H9 (cell line): ENCODE results near the gene PDE4C. TPM values are rescaled to one million over a fixed set of nuclear protein-coding genes. Genes with fewer than 3 reads are reported as not detected.

ENCODE experiments used
- DNase-seq: peaks from one replicate; pipeline ENCODE4 v3.0.0-alpha.2; 2017
- H2AFZ ChIP-seq: one replicate; pipeline ENCODE4 v1.6.1; 2013; ENCODE audit warnings: mild to moderate bottlenecking, low read length, control low read depth, moderate library complexity
- H2AK5ac ChIP-seq: 2 replicates; pipeline ENCODE4 v1.6.1; 2013; ENCODE audit warnings: low read length, control low read depth, mixed read lengths; ENCODE audit not compliant: insufficient read length
- H2BK120ac ChIP-seq: one replicate; pipeline ENCODE4 v1.6.1; 2013; ENCODE audit warnings: low read depth, mild to moderate bottlenecking, low read length, control low read depth, inconsistent platforms; ENCODE audit not compliant: poor library complexity, severe bottlenecking
- H2BK12ac ChIP-seq: 2 replicates; pipeline ENCODE4 v1.6.1; 2013; ENCODE audit warnings: low read length, control low read depth, mixed read lengths, low read depth; ENCODE audit not compliant: insufficient read length
- H2BK15ac ChIP-seq: 2 replicates; pipeline ENCODE4 v1.6.1; 2013; ENCODE audit warnings: low read depth, low read length, control low read depth
- H2BK20ac ChIP-seq: one replicate; pipeline ENCODE4 v1.6.1; 2013; ENCODE audit warnings: low read depth, mild to moderate bottlenecking, low read length, control low read depth, inconsistent platforms; ENCODE audit not compliant: poor library complexity, severe bottlenecking
- H2BK5ac ChIP-seq: 2 replicates; pipeline ENCODE4 v1.6.1; 2013; ENCODE audit warnings: low read length, control low read depth, mixed read lengths; ENCODE audit not compliant: insufficient read length
- H3K14ac ChIP-seq: 2 replicates; pipeline ENCODE4 v1.6.1; 2013; ENCODE audit warnings: low read length, control low read depth; ENCODE audit not compliant: insufficient read depth
- H3K18ac ChIP-seq: 2 replicates; pipeline ENCODE4 v1.6.1; 2013; ENCODE audit warnings: low read depth, mild to moderate bottlenecking, mixed read lengths, low read length, control low read depth; ENCODE audit not compliant: insufficient read length
- H3K23ac ChIP-seq: 2 replicates; pipeline ENCODE4 v1.6.1; 2013; ENCODE audit warnings: low read length, control low read depth, mixed read lengths, low read depth; ENCODE audit not compliant: insufficient read length
- H3K23me2 ChIP-seq: 2 replicates; pipeline ENCODE4 v1.6.1; 2013; ENCODE audit warnings: low read depth, mild to moderate bottlenecking, mixed read lengths, low read length, control low read depth; ENCODE audit not compliant: insufficient read length, poor library complexity, severe bottlenecking
- H3K27ac ChIP-seq: 2 replicates; pipeline ENCODE4 v1.5.1; 2013; ENCODE audit warnings: low read length, control low read depth, mixed read lengths, low read depth; ENCODE audit not compliant: insufficient read length
- H3K27me3 ChIP-seq: 2 replicates; pipeline ENCODE4 v1.6.1; 2013; ENCODE audit warnings: low read length, control low read depth, inconsistent platforms; ENCODE audit not compliant: insufficient read depth
- H3K4ac ChIP-seq: 2 replicates; pipeline ENCODE4 v1.6.1; 2013; ENCODE audit warnings: low read depth, mild to moderate bottlenecking, control low read depth, inconsistent platforms, low read length, moderate library complexity
- H3K4me1 ChIP-seq: 2 replicates; pipeline ENCODE4 v1.6.1; 2013; ENCODE audit warnings: low read length, control low read depth, inconsistent platforms; ENCODE audit not compliant: insufficient read depth
- H3K4me2 ChIP-seq: 2 replicates; pipeline ENCODE4 v1.6.1; 2013; ENCODE audit warnings: low read length, control low read depth, mixed read lengths; ENCODE audit not compliant: insufficient read length, insufficient read depth
- H3K56ac ChIP-seq: 2 replicates; pipeline ENCODE4 v1.6.1; 2013; ENCODE audit warnings: low read depth, mild to moderate bottlenecking, mixed read lengths, low read length, control low read depth; ENCODE audit not compliant: insufficient read length
- H3K79me1 ChIP-seq: 2 replicates; pipeline ENCODE4 v1.6.1; 2013; ENCODE audit warnings: low read depth, mild to moderate bottlenecking, moderate library complexity, low read length, control low read depth, inconsistent platforms; ENCODE audit not compliant: insufficient read depth, poor library complexity, severe bottlenecking
- H3K79me2 ChIP-seq: 2 replicates; pipeline ENCODE4 v1.6.1; 2013; ENCODE audit warnings: low read length, control low read depth, inconsistent platforms; ENCODE audit not compliant: insufficient read depth
- H3K9ac ChIP-seq: 2 replicates; pipeline ENCODE4 v1.6.1; 2013; ENCODE audit warnings: low read length, control low read depth, mixed read lengths; ENCODE audit not compliant: insufficient read length; ENCODE audit errors: extremely low read depth
- H3K9me3 ChIP-seq: one replicate; pipeline ENCODE4 v1.6.1; 2013; ENCODE audit warnings: low read depth, low read length, inconsistent platforms; ENCODE audit not compliant: control insufficient read depth
- H3T11ph ChIP-seq: one replicate; pipeline ENCODE4 v1.6.1; 2013; ENCODE audit warnings: mild to moderate bottlenecking, low read length, control low read depth, inconsistent platforms
- H4K20me1 ChIP-seq: one replicate; pipeline ENCODE4 v1.6.1; 2013; ENCODE audit not compliant: control insufficient read depth, insufficient read length, insufficient read depth
- H4K5ac ChIP-seq: 2 replicates; pipeline ENCODE4 v1.6.1; 2013; ENCODE audit warnings: low read depth, mild to moderate bottlenecking, mixed read lengths, low read length, control low read depth; ENCODE audit not compliant: insufficient read length
- H4K8ac ChIP-seq: replicated peaks from 2 replicates; pipeline ENCODE4 v1.6.1; 2013; ENCODE audit warnings: low read length, control low read depth, mixed read lengths, low read depth; ENCODE audit not compliant: insufficient read length
- H4K91ac ChIP-seq: 2 replicates; pipeline ENCODE4 v1.6.1; 2013; ENCODE audit warnings: low read depth, mild to moderate bottlenecking, moderate library complexity, mixed read lengths, low read length, control low read depth; ENCODE audit not compliant: insufficient read length
- H3K27ac Mint-ChIP-seq, 3 experiments: 2 replicates in 2 of 3; 3 replicates in 1 of 3; pipeline ENCODE4 v1.8.0; 2020 to 2021; ENCODE audit warnings: mixed read lengths in 3 of 3, mild to moderate bottlenecking in 1 of 3, moderate library complexity in 1 of 3
- H3K27me3 Mint-ChIP-seq: 2 replicates; pipeline ENCODE4 v1.8.0; 2021; ENCODE audit warnings: low read depth, mild to moderate bottlenecking, moderate library complexity, mixed read lengths
- H3K36me3 Mint-ChIP-seq, 3 experiments: 2 replicates in 2 of 3; 3 replicates in 1 of 3; pipeline ENCODE4 v1.8.0; 2020 to 2021; ENCODE audit warnings: low read depth in 3 of 3, mixed read lengths in 3 of 3; ENCODE audit not compliant: insufficient read depth in 1 of 3
- H3K4me1 Mint-ChIP-seq, 2 experiments: 2 replicates each; pipeline ENCODE4 v1.8.0; 2020; ENCODE audit warnings: mixed read lengths in 2 of 2
- H3K4me3 Mint-ChIP-seq, 2 experiments: 2 replicates in 1 of 2; 3 replicates in 1 of 2; pipeline ENCODE4 v1.8.0; 2020 to 2021; ENCODE audit warnings: mild to moderate bottlenecking in 2 of 2, mixed read lengths in 2 of 2, moderate library complexity in 1 of 2
- H3K9me3 Mint-ChIP-seq, 2 experiments: 2 replicates in 1 of 2; 3 replicates in 1 of 2; pipeline ENCODE4 v1.8.0; 2020; ENCODE audit warnings: mild to moderate bottlenecking in 2 of 2, mixed read lengths in 2 of 2, moderate library complexity in 1 of 2
- CTCF ChIP-seq: fragments of 200-600 bp; sonication (generic); conservative IDR thresholded peaks from 3 replicates; pipeline ENCODE4 v1.8.0; 2021; ENCODE audit warnings: antibody characterized with exemption, mild to moderate bottlenecking
- WGBS: extraction: QIAGEN DNeasy Blood & Tissue Kit; methylation state at CpG from one replicate; pipeline ENCODE4 v1.1.7; 2013; ENCODE audit warnings: missing lambda C conversion rate, low lambda C conversion rate, mixed read lengths; ENCODE audit not compliant: insufficient read length; ENCODE audit errors: extremely low coverage; 5-methylcytosine and 5-hydroxymethylcytosine counted together
- total RNA-seq: library from RNA; stranded (reverse); gene quantifications from 2 replicates; pipeline ENCODE4 v1.2.1, GENCODE V29; 2021

The PDE4C gene
- total RNA-seq, 1 experiment from 2014 or later = 1.8 TPM

DNA sequence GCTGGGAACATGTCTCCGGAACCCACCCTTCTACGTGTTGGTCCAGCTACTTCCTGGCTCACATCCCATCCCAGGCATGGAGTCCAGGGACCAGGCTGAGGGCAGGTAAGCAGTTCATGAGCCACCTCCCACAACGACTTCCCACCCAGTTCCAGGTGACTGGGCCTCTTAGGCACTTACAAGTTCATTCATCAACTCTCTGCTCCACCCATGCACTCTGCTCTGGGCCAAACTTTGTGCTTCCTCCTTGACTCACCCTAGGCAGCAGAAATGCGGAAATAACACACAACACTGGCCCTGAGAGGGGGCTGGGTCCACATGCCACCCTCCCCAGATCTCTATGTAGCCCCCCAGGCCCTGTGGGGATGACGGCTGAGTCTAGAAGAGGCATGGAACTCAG is 27.5 kb upstream of the PDE4C start:
- H2AFZ ChIP-seq = no peak overlapping the region
- no peaks in the 10 kb centered on the region for H3K27me3 ChIP-seq
- H4K8ac ChIP-seq = no peak overlapping the region
- H3K79me1 ChIP-seq = no peaks in the 10 kb centered on the region
- H3T11ph ChIP-seq = no peak overlapping the region
- no peak overlapping the region for H2BK5ac ChIP-seq
- no peaks in the 10 kb centered on the region for H3K79me2 ChIP-seq
- no peaks in the 10 kb centered on the region for H3K9me3 Mint-ChIP-seq
- no peaks in the 10 kb centered on the region for H3K9me3 ChIP-seq
- no peak overlapping the region for H4K5ac ChIP-seq
- H3K4me1 Mint-ChIP-seq = peaks cover 20 to 23% of the 10 kb centered on the region in 2 experiments
- TF ChIP-seq CTCF = no peak
- H2AK5ac ChIP-seq = no peak overlapping the region
- no peak overlapping the region for H2BK120ac ChIP-seq
- no peak for DNase-seq
- H3K27me3 Mint-ChIP-seq = peaks cover 17% of the 10 kb centered on the region
- no peak overlapping the region for H2BK15ac ChIP-seq
- no peak overlapping the region; a peak in 1 of 7 replicates for H3K27ac Mint-ChIP-seq
- H2BK20ac ChIP-seq = no peak overlapping the region
- H3K18ac ChIP-seq = no peak overlapping the region
- H3K4me2 ChIP-seq = no peak overlapping the region
- no peak overlapping the region for H3K23ac ChIP-seq
- H2BK12ac ChIP-seq = no peak overlapping the region
- H3K4me1 ChIP-seq = no peaks in the 10 kb centered on the region
- no CpG with 5 or more reads among the region's 5 CpGs for WGBS
- H4K20me1 ChIP-seq = peaks cover 3% of the 10 kb centered on the region
- H3K9ac ChIP-seq = no peak overlapping the region
- no peak overlapping the region for H3K4me3 Mint-ChIP-seq
- no peak overlapping the region for H4K91ac ChIP-seq
- H3K14ac ChIP-seq = no peak overlapping the region
- H3K36me3 Mint-ChIP-seq = no peaks in the 10 kb centered on the region
- H3K23me2 ChIP-seq = peaks cover 4% of the 10 kb centered on the region
- H3K56ac ChIP-seq = no peak overlapping the region
- H3K27ac ChIP-seq = no peak overlapping the region
- H3K4ac ChIP-seq = no peak overlapping the region; the same call in 1 of the 2 replicates
